ENCODE measurements around the gene SLC35B2.

The SLC35B2 gene

GRCh38 chr6:44222486-44223318, 34.6 kb downstream of the SLC35B2 start:
- DNase-seq (ENCODE audit: low read depth in 2 of 2), result no peak

- DNase-seq (ENCODE audit: low read depth in 2 of 2), result no peak
Measured at GRCh38 chr6:44221961-44222335, 35.4 kb downstream of the SLC35B2 start.

- peak; percentile 54 to 71 for DNase-seq (ENCODE audit: low read depth in 2 of 2)
Measured at GRCh38 chr6:44221291-44221960, 35.9 kb downstream of the SLC35B2 start.

GRCh38 chr6:44220913-44221290, 36.4 kb downstream of the SLC35B2 start:
- DNase-seq (ENCODE audit: low read depth in 2 of 2), result no peak

GRCh38 chr6:44219815-44220784, 37.2 kb downstream of the SLC35B2 start:
- DNase-seq (ENCODE audit: low read depth in 2 of 2), result no peak

GRCh38 chr6:44219053-44219814, 38.1 kb downstream of the SLC35B2 start:
- peak in 1 of 2 donors; percentile 23 for DNase-seq (ENCODE audit: low read depth in 2 of 2)

GRCh38 chr6:44217332-44218143, 39.8 kb downstream of the SLC35B2 start:
- no peak for DNase-seq (ENCODE audit: low read depth in 2 of 2)

- no peak for DNase-seq (ENCODE audit: low read depth in 2 of 2)
Measured at GRCh38 chr6:44216677-44217331, 40.5 kb downstream of the SLC35B2 start, which contains the start of gene MYMX. Gene MYMX (plus strand): TSS chr6:44216926. CDS start chr6:44217472, 546 bp downstream.

- DNase-seq (ENCODE audit: low read depth in 2 of 2), result no peak
Measured at GRCh38 chr6:44214307-44214706, 43.0 kb downstream of the SLC35B2 start.

- no peak for DNase-seq (ENCODE audit: low read depth in 2 of 2)
Measured at GRCh38 chr6:44211284-44211683, 46.0 kb downstream of the SLC35B2 start.

GRCh38 chr6:44207966-44208365, 49.4 kb downstream of the SLC35B2 start:
- DNase-seq (ENCODE audit: low read depth in 2 of 2), result no peak

All from stimulated activated CD8-positive, alpha-beta memory T cell treated with anti-CD3 and anti-CD28 coated beads, Interleukin-2, amount 100 ng/mL, for 48 hours (primary cell).